GM12873 (cell line): ENCODE results near the gene C10orf90.

Source experiments
- CTCF ChIP-seq: IDR thresholded peaks from 2 replicates; pipeline ENCODE4 v1.5.1; 2012; ENCODE audit warnings: low read depth, mild to moderate bottlenecking, moderate library complexity, low read length, control low read depth; ENCODE audit not compliant: insufficient read depth; ENCODE audit errors: missing control alignments

C10orf90 gene

GRCh38 chr10:126408953-126409641, 261.4 kb downstream of the C10orf90 start:
- TF ChIP-seq CTCF: no peak

DNA sequence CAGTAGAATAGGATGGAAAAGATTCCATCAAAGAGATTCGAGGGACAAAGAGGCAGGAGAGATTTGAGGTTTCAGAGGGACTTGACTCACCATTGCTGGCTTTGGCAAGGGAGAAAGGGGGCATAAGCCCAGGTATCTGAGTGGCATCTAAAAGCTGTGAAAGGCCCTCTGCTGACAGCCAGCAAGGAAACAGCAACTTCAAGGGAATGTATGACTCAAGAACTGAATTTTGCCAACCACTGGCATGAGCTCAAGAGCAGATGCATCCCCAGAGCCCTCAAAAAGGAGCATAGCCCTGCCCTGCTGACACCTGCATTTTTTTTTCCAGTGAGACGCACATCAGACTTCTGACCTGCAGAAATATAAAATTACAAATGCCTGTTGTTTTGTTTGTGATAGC, 262.7 kb downstream of the C10orf90 start:
- TF ChIP-seq CTCF: no peak

DNA sequence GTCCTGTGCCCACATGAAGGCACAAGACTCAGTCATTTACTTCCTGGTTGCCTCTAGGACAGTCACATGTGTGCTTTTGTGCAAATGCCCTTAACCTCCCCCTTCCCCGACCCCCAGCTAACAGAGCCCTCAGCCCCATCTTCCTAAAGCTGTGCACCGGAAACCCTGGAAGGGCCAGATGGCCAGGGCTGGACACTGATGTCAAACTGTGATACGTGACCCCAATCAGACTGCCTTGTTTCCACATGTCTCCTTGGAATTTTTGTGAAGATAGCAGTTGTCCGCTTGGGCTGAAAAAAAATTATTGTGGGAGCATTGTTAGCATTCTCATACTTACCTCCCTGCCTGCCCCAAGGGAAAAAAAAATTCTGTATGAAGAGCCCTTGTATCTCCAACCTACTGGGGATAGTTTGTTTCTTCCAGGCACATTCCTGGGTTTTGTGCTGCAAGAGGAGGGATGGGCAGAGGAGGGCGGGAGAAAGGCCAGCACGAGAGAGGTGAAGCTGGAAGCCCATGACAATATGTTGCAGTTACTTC, 265.2 kb downstream of the C10orf90 start:
- no peak for TF ChIP-seq CTCF

DNA sequence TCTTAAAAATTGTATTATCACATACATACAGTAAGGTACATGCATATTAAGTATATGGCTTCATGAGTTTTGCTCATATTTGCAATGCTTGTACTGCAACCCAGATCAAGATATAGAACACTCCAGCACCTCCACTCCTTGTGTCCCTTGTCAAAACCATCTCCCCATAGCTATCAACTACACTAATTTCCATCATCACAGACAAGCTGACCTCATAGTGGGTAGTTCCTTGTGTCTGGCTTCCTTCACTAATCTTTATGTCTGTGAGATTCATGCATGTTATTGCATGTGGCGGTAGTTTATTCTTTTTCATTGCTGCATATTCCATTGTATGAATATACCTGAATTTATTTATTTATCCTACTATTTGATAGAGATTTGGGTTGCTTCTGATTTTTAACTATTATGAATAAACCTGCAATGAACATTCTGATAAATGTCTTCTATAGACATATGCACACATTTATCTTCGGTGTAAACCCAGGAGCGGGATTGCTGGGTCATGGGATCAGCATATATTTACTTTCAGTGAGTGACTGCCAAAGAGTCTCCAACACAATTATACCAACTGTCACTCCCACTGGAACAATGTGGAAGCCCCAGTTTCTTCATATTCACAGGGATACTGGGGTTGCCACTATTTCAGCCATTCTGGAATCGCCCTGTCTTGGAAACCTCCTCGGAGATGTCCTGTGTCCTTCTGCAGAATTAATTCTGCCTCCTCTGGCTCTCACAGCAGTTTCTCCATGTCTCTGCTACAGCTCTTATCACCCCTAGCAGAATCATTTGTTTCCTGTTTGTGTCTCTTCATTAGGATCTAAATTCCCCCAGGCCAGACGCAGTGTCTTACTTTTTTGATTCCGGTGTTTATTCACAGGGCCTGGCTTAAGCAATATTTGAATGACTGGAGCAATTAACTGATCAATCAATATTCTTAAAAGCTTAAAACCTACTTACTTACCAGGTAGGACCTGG, 267.5 kb downstream of the C10orf90 start:
- no peak for TF ChIP-seq CTCF

DNA sequence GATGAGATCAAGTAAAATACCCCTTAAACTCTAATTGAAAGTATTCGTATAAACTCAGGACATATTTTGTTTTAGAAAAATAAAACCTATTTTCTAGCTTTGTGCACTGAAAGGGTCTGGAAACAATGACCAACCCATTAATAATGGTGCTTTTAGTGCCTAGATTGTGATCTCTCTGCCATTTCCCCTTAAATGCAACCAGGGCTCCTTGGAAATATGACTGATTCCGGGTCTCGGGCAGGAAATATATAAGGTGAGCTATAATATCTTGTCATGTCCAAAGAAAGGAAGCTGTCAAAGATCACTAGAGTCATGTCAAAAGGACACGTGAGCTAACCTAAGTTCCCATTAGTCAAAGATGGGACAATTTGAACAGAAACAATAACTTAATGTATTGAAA, 269.9 kb downstream of the C10orf90 start:
- TF ChIP-seq CTCF: no peak

- no peak for TF ChIP-seq CTCF
Observed at GRCh38 chr10:126398924-126399323, 271.6 kb downstream of the C10orf90 start.

GRCh38 chr10:126398383-126398743, 272.1 kb downstream of the C10orf90 start:
- TF ChIP-seq CTCF: no peak
